ENCODE measurements around the gene YKT6. TPM values are rescaled to one million over a fixed set of nuclear protein-coding genes. Genes with fewer than 3 reads are reported as not detected.

The YKT6 gene
- total RNA-seq, 1 donor from 2014 or later: 77.9 TPM

DNA sequence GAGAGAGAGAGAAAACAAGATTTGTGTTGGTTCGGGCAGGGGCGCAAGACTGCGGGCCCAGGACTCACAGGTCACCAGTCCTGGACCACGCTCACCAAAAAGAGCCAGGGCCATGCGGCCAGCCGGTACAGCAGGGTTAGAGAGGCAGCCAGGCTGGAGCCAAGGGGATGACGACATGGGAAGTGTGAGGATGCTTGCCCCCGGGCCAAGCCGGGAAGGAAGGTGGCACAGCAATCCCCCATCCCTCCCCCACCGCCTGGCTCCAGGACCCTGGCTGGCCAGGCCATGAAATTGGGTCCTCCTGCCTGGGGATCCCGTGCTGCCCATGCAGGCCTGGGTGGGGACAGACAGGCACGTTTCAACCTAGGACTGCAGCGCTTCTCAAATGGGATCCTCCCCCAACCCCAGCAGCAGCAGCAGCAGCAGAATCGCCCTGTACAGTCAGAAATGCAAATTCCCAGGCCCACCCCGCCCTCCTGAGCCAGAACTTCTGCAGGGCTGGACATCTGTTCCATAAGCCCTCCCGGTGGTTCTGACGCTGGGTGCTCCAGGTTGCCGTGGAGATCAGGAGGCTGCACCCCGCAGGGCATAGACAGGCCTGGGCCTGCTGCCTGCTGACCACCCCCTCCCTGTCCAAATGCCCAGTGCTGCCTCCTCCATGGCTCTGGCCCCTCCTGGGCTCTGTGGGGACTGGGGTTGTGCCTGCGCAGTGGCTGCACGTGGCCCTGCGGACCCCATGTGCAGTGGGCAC, 35.0 kb downstream of the YKT6 start:
- DNase-seq: peak; percentile 23

DNA sequence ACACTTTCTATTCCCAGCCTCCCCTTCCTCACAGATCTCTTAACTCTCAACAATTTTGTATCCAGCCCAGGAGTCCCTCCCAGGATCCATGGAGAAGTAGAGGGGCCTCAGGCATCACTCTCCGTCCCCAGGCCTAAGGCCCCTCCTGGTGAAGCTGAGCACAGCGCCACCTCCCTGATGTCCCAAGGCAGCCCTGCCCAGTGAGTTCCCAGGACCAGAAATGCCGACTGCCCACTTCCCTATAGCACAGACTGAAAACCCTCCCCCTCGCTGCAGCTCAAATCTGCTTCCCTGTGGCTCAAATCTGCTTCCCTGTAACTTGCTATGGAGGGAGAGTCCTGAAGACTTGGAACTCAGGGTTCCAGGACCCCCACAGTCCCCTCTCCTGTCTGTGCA, 35.6 kb downstream of the YKT6 start:
- peak; percentile 11 for DNase-seq

DNA sequence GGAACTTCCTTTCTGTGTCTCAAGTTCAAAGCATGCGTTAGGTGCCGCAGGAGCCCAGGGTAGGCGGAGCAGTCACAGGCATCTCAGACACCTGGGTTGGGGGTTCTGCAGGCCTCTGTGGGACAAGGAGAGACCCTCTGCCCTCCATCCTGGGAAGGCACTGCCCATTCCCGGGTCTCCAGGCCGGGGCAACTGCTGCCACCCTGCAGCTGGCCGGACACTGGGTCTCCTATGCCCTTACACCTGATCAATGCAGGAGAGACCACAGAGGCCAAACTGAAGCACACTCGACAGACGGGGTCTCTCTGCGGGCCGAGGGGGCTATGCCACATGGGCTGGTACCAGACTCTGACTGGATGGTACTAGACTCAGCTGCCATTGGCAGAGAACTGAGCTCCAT, 36.9 kb downstream of the YKT6 start:
- DNase-seq: no peak

DNA sequence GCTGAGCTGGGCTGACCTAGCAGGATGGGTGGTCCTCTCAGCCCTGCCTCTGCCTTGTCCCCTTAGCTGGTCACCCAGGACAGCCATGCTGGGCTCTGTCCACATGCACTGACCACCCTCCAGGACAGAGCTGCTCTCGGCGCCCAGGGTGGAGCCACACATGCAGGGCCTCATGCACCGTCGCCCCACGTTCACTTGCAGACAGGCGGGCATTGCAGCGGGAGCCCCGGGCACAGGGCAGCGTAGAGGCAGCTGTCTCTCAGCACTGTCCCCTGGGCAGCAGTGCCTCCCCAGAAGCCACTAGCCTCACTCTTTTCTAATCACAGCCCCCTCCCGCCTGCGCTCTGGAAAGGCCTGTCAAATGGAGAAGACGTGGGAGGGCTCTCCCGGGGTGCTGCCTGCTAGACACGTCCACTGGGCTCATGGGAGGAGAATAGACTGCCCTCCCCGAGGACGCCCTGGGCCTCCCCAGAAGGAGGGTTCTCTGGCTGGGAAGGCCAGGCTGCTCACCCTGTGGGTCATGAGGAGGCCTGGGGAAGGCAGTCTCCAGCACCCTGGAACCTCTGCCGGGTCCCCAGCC, 37.4 kb downstream of the YKT6 start:
- DNase-seq: no peak

DNA sequence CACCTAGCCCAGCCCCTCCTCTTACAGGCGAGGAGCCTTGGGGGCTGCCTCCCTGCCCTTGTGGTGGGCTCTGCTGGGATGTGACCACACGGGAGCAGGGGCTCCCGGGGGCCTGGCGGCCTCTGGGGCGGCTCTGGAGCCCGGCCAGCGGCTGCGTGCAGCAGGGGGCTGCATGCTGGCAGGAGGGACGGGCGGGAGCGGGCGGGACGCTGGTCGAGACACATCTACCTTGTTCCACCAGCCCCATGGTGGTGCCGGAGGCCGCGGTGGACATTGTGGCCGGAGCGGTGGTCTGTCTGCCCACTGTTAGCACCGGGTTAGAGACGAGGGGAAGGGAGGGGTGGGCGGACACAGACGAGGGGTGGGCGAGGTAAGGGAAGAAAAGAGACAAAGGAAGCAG, 38.6 kb downstream of the YKT6 start:
- no peak for DNase-seq

DNA sequence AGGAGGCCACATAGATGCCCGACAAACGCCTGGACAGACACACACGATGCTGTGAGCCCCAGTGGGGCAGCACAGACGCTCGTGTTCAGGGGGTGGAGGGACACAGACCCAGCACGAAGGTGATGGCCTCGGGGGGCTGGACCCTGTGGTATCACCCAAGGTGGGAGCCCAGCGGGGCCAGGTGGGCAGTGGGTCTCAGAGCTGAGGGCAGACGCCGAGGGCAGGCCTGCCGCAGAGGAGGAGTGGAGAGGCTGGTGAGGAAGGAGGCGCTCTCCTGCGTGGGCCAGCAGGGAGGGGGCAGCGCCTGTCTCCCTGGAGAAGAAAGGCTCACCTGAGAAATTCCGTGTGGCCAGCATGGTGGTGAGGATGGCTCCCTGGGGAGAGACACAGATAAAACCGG, 39.6 kb downstream of the YKT6 start:
- no peak for DNase-seq

DNA sequence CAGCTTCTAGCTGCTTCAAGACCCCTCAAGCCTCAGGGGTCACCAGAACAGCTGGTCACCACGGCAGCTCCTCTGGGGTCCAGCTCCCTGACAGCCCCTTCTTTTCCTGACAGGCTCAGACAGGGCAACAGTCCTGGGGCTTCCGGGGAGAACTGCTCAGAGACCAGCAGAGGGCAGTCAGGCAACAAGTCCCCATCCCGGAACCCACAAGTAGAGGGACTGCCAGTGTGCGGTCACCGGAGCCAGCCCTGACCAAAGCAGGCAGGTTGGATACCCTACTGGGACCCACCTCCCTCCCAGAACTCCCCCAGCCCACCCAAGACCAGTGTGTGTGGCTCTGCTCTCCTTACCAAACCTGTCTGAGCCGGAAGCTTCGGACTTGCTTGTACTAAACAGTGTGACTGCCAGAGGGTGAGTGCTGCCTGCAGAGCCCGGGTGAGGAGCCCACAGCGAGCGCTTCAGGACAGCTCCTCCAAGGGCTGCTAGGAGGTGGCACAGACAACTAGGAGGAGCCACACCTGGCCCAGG, 40.3 kb downstream of the YKT6 start:
- peak; percentile 85 for DNase-seq

DNA sequence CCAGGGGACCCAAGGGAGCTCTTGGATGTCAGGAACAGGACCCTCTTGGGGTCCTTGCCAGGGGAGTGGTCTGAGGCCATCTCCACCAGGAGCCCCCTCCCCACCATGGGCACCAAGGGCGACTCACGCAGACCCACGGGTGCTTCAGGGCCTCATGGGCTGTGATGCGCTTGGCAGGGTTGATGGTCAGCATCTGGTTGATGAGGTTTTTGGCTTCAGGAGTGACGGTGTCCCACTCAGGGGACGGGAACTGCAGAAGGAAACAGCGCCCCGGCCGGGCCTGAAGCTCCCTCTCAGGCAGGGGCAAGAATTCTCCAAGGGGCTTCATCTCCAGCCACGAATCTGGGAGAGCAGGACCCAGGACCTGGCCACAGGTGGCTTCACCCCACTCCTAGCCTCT, 41.3 kb downstream of the YKT6 start:
- no peak for DNase-seq

DNA sequence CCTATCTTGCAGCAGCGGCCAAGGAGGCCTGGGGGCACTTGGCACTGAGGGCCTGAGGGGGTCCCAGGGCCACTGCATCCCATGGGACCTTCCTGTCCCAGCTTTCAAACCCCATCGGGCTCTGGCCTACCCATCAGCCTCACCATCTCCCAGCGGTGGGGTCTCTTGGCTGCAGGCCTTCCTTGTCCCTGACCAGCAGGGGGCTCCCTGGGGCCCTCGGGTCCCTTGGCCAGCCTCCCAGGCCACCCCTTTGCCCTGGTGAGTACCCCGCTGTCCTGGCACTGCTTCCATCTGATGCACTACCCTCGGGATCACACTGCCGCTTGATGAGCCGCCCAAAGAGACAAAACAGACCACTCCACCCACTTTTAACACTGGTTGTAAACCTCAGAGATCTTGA, 43.5 kb downstream of the YKT6 start:
- peak; percentile 61 for DNase-seq

DNA sequence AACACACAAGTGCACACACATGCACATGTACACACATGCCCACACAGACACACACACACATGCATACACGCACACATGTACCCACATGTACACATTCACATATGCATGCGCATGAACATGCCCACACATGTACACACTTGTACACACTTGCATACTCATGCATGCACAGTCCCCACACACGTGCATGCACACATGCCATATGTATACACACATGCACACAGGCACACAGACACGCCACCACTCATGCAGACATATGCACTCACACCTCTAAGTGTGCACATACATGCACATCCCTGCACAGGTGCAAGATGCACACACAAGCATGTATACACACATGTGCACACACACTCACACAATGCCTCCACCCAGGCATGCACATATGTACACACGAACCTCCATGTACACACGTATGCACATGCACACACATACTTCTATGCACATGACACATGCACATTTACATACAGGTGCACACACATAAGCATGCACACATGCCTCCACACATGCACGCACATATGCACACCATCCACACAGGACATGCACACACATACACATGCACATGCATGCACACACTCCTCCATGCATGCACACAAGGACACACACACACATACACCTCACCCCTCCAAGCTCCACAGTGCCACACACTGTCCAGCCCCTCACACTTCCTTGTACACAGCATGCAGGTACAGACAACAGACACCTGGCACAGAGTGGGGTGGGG, 45.8 kb downstream of the YKT6 start:
- no peak for DNase-seq

DNA sequence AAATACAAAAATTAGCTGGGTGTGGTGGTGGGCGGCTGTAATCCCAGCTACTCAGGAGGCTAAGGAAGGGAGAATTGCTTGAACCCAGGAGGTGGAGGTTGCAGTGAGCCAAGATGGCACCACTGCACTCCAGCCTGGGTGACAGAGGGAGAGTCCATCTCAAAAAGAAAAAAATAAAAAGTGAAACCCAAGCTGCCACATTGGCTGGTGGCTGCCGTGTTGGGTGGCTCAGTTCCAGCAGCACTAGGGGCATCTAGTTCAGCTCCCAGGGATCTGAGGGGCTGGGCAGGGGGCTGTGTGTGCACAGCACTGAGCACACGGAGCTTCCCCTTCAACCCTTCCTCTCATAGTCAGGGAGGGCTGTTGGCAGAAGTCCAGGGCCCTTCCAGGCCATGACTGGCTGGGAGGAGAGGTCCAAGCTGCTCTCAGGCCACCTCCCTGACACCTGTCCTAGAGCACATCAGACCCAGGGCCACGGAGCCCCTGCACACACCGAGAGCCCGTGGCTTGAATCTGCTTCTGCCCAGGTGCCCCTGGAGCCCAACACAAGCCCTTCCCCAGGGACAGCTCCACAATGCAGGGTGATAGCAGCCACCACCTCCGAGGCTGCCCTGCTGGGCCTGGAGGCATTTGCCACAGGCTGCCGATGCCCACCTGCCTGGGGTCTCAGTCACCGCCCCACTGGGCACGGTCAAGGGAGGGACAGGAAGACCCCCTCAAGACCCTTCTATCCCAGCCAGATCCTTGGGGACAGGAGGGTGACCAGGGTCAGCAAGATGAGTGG, 47.3 kb downstream of the YKT6 start:
- no peak for DNase-seq

DNA sequence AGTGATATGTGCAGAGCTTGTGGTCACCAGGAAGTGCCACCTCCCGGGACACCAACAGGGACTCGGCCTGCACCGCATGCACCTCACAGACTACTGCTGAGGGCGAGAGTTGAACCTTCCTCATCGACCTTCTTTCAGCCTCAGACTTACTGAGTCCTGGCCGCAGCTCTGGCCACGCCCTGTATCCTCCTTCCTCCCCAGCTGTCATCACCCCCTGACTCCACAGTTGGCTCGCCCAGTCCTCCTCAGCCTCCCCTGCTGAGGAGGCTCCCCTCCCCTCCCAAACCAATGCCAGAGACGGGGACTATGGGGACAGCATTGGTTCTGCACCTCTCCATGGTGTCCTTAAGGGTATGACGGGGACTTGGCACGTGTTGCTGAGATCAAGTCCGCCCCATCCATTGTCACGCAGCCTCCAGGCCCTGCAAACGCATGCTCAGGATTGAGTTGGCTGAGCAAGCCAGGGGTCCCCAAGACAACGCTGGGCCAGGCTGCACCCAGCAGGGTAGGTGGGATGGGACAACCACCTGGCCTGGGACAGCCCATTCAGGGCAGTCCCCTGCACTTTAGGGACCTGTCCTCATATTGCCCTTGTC, 49.0 kb downstream of the YKT6 start:
- DNase-seq: no peak

DNA sequence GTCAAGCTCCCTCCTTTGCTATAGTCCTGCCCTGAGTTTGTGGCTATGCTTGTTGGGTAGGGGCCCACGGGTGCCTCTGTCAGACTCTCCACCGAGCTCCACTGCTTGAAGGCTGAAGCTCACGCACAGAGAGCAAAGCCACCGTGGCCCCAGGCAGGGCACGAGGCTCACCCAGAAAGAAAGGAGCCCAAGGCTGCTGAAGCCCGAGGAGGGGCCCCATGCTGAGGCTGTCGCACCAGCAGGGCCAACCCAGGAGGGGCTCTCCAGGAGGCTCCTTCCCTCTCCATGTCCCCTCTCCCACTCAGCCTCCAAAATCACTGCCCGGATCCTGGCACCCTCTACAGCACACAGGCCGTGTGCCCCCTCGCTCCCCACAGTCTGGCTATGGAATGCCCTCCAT, 50.5 kb downstream of the YKT6 start:
- DNase-seq: no peak

DNA sequence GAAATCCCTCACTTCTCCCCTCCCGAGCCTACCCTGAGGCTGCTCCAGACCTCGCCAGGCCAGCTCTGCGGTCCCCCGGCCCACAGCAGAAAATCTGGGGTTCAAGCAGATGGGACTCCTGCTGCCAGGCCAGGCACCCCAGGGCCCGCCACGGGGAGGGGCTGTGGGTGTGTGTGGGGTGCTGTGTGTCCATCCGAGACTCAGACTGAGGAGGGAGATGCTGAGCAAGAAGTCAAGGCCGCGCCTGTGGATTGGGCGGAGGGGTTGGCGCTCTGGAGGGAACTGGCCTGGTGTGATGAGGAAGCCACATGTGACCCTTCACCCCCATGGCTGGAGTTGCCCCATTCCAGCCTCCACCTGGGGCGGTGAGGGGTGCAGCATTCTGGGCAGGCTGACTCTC, 51.1 kb downstream of the YKT6 start:
- DNase-seq: no peak

DNA sequence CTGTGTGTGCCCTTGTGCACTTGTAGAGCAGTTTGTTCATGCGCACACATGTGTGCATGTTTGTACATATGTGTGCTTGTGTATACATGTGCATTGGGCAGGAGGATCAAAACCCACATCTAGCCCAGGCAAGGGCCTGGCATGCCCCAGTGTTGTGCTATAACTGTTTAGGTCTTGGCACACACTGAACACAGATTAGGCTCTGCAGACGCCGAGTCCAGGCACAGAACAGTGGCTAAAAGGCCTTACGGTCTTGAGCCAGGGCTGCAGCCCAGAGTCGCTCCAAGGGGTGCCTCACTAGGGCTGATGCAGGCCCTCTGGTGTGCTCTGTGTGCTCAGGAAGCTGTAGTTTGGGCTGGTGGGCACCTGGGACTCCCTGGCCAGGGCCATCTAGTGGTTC, 55.7 kb downstream of the YKT6 start:
- no peak for DNase-seq

DNA sequence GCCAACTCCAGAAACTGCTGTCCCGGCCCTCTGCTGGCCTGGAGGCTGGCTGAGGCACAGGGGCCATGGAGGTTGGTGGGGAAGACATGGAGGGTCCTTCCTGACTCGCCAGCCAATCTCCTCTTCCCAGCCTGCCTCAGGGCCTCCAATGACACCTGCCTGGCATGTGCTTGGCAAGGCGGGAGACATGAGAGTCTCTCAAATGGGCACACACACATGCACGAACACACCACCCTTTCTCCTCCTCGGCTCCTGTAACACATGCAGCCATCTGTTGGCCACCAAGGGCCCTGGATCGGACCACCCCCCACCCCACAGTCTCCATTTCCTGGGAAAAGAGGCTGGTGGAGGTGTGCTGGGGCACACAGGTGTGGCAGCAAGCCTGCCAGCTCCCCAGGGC, 56.4 kb downstream of the YKT6 start:
- DNase-seq: no peak

DNA sequence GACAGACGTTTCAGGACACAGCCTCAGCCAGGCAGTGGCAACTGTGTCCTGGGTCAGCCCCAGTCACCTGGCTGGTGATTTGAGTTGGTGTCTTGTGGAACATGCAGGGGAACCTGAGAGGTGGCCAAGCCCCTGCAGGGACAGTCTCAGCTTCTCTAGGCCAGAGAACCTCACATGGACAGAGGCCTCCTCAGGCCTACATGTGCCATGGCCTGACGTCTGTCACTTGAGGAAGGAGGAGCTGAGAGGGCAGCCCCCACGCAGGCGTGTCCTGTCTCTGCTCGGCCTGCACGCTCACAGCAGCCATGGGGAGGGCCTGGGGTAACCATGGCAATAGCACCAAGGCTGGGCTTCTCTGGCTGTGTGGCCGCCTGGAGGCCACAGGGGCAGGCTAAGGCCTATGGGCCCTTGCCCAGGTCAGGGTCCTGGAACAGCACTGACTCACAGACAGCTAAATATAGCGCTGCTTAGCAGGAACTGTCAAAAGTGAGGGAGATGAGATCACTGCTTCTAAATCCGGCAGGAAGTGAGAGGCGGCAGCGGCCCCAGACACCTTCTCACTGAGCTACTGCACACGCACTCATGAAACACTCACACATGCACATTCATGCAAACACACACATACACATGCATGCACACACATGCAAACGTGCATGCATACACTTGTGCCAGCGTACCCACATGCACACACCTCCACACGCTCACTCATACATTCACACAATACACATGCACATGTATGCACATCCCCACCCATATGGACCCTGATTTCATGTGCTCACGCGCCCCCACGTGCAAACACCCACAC, 57.0 kb downstream of the YKT6 start:
- DNase-seq: peak; percentile 94

DNA sequence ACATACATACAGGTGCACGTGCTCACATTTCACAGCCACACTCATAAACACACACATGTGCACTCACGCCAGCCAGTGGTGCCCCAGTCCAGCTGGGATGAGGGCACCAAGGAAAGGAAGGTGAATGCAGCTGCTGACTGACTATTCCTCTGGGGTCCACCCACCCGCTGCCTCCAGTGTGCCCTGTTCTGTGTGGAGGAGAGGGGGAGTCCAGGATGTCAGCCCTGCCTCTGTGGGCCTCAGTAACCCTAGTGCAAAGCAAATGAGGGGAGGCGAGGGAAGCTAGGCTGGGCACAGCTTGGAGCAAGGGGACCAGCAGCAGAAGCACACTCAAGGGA, 57.6 kb downstream of the YKT6 start:
- peak; percentile 7 for DNase-seq

DNA sequence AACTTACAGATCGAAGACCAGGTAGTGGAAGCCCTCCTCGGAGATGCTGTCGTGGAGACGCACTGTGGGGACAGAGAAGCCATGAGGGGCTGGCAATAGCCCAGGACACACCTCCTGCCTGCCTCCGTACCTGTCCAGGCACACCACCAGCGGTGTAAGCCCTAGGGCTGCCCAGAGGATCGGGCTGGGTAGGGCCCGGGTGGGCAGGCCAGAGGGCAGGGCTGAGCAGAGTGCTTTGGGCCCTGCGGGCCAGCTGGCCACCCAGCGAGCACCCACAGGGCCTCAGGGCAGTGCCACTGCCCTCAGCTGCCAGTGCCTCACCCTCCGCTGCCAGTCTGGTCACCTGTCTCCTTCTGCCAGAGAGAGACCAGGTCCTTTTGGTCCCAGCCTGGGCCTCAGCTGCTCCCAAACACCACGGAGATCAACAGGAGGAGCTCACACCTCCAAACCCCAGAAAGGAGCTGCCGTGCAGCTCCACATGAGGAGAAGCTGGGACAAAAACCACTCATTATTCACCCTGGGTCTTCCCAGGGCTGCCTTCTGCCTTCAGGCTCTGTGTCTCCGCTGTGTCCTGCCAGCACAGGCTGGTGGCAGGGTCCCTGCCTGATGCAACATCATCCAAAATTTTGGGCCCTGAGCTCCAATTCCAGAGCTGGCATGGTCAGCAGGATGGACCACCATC, 58.2 kb downstream of the YKT6 start:
- DNase-seq: no peak

DNA sequence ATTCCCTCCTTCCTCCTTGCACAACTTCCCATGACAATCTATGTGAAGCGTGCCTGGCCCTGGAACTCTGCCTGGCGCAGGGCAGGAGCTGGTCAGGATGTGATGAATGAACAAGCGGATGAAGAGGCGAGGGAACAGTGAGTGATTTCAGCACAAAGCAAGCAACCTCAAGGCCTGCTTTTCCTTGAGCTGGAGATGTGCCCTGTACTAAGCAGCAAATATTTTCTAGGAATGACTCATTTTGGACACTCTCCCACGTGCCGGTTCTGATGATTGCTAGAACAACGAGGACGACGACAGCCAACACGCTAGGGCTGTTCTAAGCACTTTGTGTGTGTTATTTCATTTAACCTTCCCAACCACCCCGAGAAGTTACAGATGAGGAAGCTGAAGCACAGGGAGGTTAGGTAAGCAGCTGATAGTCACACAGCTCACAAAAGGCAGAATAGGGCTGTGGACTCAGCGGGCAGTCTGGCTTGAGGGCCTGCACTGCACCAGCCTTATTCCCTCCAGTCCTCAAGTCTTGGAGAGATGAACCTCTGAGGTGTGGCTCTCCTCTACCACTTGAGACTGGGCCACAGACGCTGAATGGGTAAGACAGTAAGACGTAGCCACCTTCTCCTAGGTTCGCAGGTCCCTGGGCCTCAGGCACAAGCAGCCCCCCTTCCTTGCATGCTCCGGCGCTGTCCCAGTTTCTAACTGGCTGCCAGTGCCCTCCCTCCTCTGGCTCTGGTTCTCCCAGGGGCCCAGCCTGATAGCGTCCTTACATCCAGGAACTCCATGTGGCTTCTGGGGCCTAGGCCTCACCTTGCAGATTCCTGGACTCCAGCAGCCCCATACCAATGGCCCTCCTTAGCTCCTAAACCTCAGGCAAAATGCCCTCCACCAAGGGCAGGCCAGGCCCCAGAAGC, 59.0 kb downstream of the YKT6 start:
- DNase-seq: peak; percentile 82

Data from dermis blood vessel endothelial cell (primary cell).